ENCODE measurements around the gene CCDC138. TPM values are rescaled to one million over a fixed set of nuclear protein-coding genes. Genes with fewer than 3 reads are reported as not detected.

Gene CCDC138
- total RNA-seq, 1 experiment from 2014 or later, result 11.3 TPM

GRCh38 chr2:108877506-108877905, 90.9 kb downstream of the CCDC138 start:
- no peaks in the 10 kb centered on the region for H3K36me3 Mint-ChIP-seq (ENCODE audit: insufficient read depth, unreplicated experiment)
- no peak for DNase-seq
- peaks cover 12% of the 10 kb centered on the region for H3K4me1 Mint-ChIP-seq (ENCODE audit: low read depth, unreplicated experiment)
- CTCF ChIA-PET, result no interaction called here
- H3K4me3 Mint-ChIP-seq (ENCODE audit: low read depth, unreplicated experiment), result no peak overlapping the region
- H3K27ac Mint-ChIP-seq (ENCODE audit: unreplicated experiment), result no peak overlapping the region
- H3K27me3 Mint-ChIP-seq (ENCODE audit: unreplicated experiment), result no peaks in the 10 kb centered on the region
- intact Hi-C loops (cut with micrococcal nuclease; ENCODE audit: unreplicated experiment), result no loop called here
- H3K9me3 Mint-ChIP-seq (ENCODE audit: low read depth, unreplicated experiment), result peaks cover 4% of the 10 kb centered on the region
- no peak for TF ChIP-seq CTCF (IDR thresholded peaks at IDR 0.05; ENCODE audit: unreplicated experiment)
- no TSS peak for BruUV-seq (replicated peaks)

GRCh38 chr2:108878276-108878675, 91.7 kb downstream of the CCDC138 start:
- no peak overlapping the region for H3K4me3 Mint-ChIP-seq (ENCODE audit: low read depth, unreplicated experiment)
- intact Hi-C loops (cut with micrococcal nuclease; ENCODE audit: unreplicated experiment), result no loop called here
- BruUV-seq (replicated peaks), result no TSS peak
- no peaks in the 10 kb centered on the region for H3K27me3 Mint-ChIP-seq (ENCODE audit: unreplicated experiment)
- peaks cover 12% of the 10 kb centered on the region for H3K4me1 Mint-ChIP-seq (ENCODE audit: low read depth, unreplicated experiment)
- TF ChIP-seq CTCF (IDR thresholded peaks at IDR 0.05; ENCODE audit: unreplicated experiment), result no peak
- no peak for DNase-seq
- no peak overlapping the region for H3K27ac Mint-ChIP-seq (ENCODE audit: unreplicated experiment)
- peaks cover 4% of the 10 kb centered on the region for H3K9me3 Mint-ChIP-seq (ENCODE audit: low read depth, unreplicated experiment)
- H3K36me3 Mint-ChIP-seq (ENCODE audit: insufficient read depth, unreplicated experiment), result no peaks in the 10 kb centered on the region
- CTCF ChIA-PET, result no interaction called here

- peaks cover 4% of the 10 kb centered on the region for H3K9me3 Mint-ChIP-seq (ENCODE audit: low read depth, unreplicated experiment)
- DNase-seq, result no peak
Observed at GRCh38 chr2:108884619-108885018, 98.0 kb downstream of the CCDC138 start.

GRCh38 chr2:108889907-108890306, 103.3 kb downstream of the CCDC138 start:
- BruUV-seq (replicated peaks), result no TSS peak
- Mint-ChIP-seq H3K27ac (ENCODE audit: unreplicated experiment) (no peak overlapping the region), H3K4me3 (ENCODE audit: low read depth, unreplicated experiment) (no peak overlapping the region), H3K36me3 (ENCODE audit: insufficient read depth, unreplicated experiment) (no peaks in the 10 kb centered on the region), H3K9me3 (ENCODE audit: low read depth, unreplicated experiment) (peaks cover 2% of the 10 kb centered on the region), H3K4me1 (ENCODE audit: low read depth, unreplicated experiment) (no peaks in the 10 kb centered on the region), H3K27me3 (ENCODE audit: unreplicated experiment) (no peaks in the 10 kb centered on the region)
- DNase-seq, result no peak
- intact Hi-C loops (cut with micrococcal nuclease; ENCODE audit: unreplicated experiment), result no loop called here
- CTCF ChIA-PET, result no interaction called here
- TF ChIP-seq CTCF (IDR thresholded peaks at IDR 0.05; ENCODE audit: unreplicated experiment), result no peak

More at GRCh38 chr2:108884619-108885018, 98.0 kb downstream of the CCDC138 start:
- BruUV-seq (replicated peaks), result no TSS peak
- CTCF ChIA-PET, result no interaction called here
- no peak for TF ChIP-seq CTCF (IDR thresholded peaks at IDR 0.05; ENCODE audit: unreplicated experiment)
- no peak overlapping the region for H3K4me3 Mint-ChIP-seq (ENCODE audit: low read depth, unreplicated experiment)
- intact Hi-C loops (cut with micrococcal nuclease; ENCODE audit: unreplicated experiment), result no loop called here
- no peaks in the 10 kb centered on the region for H3K27me3 Mint-ChIP-seq (ENCODE audit: unreplicated experiment)
- H3K36me3 Mint-ChIP-seq (ENCODE audit: insufficient read depth, unreplicated experiment), result no peaks in the 10 kb centered on the region
- H3K4me1 Mint-ChIP-seq (ENCODE audit: low read depth, unreplicated experiment), result no peaks in the 10 kb centered on the region
- H3K27ac Mint-ChIP-seq (ENCODE audit: unreplicated experiment), result no peak overlapping the region

Data from Calu3 (cell line).